GM21825 (cell line): ENCODE measurements around the gene GLT1D1.

Source experiments
- ATAC-seq: cut with Tn5 transposase; IDR thresholded peaks from one replicate; pipeline ENCODE4 v1.9.1; 2021; ENCODE audit warnings: mild to moderate bottlenecking, moderate library complexity; ENCODE audit not compliant: unreplicated experiment

Gene GLT1D1

GRCh38 chr12:128992116-128992515 is 138.8 kb downstream of the GLT1D1 start:
- no peak for ATAC-seq

- ATAC-seq: no peak
These were observed 139.3 kb downstream of the GLT1D1 start for GRCh38 chr12:128992550-128992949.

- no peak for ATAC-seq
These were observed 141.6 kb downstream of the GLT1D1 start for GRCh38 chr12:128994856-128995255.

- ATAC-seq: no peak
These were observed 142.3 kb downstream of the GLT1D1 start for GRCh38 chr12:128995619-128996018.

- ATAC-seq: no peak
These were observed 148.5 kb downstream of the GLT1D1 start for GRCh38 chr12:129001826-129002225.

- ATAC-seq: no peak
These were observed 149.1 kb downstream of the GLT1D1 start for GRCh38 chr12:129002427-129002826.

GRCh38 chr12:129005416-129005815 is 152.1 kb downstream of the GLT1D1 start:
- ATAC-seq: no peak

- ATAC-seq: no peak
These were observed 152.6 kb downstream of the GLT1D1 start for GRCh38 chr12:129005829-129006228.

GRCh38 chr12:129009833-129010622 is 156.8 kb downstream of the GLT1D1 start:
- no peak for ATAC-seq

- ATAC-seq: no peak
These were observed 162.9 kb downstream of the GLT1D1 start for GRCh38 chr12:129016159-129016558.

- no peak for ATAC-seq
These were observed 171.8 kb downstream of the GLT1D1 start for GRCh38 chr12:129025055-129025454.

GRCh38 chr12:129028844-129029243 is 175.6 kb downstream of the GLT1D1 start:
- no peak for ATAC-seq
